ENCODE results near the gene PAN3.

The PAN3 gene

GRCh38 chr13:28218679-28219078 is 80.3 kb downstream of the PAN3 start:
- DNase-seq, result no peak

GRCh38 chr13:28219408-28220099 is 81.2 kb downstream of the PAN3 start:
- no peak for DNase-seq

- no peak for DNase-seq
Observed at GRCh38 chr13:28220166-28220565, 81.8 kb downstream of the PAN3 start.

- DNase-seq, result no peak
Observed at GRCh38 chr13:28229522-28230411, 91.4 kb downstream of the PAN3 start.

- DNase-seq, result no peak
Observed at GRCh38 chr13:28231642-28232041, 93.3 kb downstream of the PAN3 start.

DNA sequence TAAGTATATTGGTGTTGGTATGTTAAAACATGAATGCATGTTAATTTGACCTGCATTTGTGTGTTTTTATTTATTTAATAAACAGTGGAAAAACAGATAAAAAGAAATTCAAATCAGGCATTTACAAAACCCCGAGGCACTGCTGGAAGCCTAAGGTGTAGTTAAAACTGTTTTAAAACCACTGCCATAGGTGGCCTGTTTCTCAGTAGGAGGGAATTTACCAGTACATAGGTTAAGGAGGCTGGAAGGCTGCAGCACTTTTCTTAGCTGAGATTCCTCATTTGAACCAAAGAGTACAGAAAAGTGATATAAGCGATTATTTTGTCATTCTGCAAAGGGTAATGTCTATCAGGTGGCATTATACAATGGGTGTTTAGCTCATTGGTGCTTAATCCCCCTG is 99.6 kb downstream of the PAN3 start:
- no peak for DNase-seq

- no peak for DNase-seq
Observed at GRCh38 chr13:28239374-28239773, 101.0 kb downstream of the PAN3 start.

GRCh38 chr13:28245465-28245864 is 107.1 kb downstream of the PAN3 start:
- no peak for DNase-seq

GRCh38 chr13:28246891-28247290 is 108.5 kb downstream of the PAN3 start:
- no peak for DNase-seq

GRCh38 chr13:28248080-28248479 is 109.7 kb downstream of the PAN3 start:
- DNase-seq, result no peak

DNA sequence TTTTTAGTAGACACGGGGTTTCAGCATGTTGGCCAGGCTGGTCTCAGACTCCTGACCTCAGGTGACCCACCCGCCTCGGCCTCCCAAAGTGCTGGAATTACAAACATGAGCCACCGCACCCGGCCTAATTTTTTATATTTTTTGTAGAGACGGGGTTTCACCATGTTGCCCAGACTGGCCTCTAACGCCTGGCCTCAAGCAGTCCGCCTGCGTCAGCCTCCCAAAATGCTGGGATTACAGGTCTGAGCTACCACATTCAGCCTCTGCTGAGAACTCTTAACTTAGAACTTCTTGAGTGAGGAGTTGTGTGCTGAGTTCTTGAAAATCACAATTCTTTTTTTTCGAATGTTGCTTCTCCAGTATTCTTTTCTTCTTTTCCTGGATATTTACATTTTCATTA is 112.2 kb downstream of the PAN3 start:
- no peak for DNase-seq

DNA sequence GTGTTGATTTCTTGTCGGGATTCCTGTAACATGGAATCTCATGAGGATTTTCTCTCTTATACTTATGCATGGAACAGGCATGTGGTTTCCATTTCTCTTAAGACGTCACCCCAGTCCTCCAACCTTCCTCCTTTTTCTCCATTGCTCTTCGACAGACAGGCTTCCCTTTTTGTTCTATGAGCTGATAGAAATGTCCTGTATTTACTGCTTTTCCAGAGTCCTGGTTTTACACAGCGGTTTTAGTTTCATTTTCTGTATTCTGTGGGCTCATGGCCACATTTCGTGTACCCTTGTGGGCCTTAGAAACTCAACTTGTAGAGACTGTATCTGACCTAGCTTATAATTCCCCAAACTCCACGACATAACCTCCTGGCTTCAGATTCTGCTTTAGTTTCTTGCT is 113.1 kb downstream of the PAN3 start:
- no peak for DNase-seq

DNA sequence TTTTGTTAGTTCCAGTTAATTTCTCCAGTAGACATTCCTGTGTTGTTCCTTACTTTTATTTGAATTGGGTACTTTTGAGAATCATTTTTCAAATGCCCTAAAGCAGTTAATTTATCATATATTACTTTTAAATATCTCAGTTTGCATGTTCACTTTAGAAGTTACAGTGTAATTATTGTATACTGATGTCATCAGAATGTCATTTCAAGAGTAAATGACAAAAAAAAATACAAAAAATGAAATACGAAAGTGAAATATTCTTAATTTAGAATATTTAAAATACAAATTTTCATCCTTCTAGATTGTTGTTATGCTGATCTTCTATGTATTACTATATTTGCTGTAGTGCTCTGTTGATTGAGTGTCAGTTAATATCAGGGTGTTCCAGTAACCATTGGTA is 114.2 kb downstream of the PAN3 start:
- no peak for DNase-seq

GRCh38 chr13:28257305-28257704 is 119.0 kb downstream of the PAN3 start:
- no peak for DNase-seq

- DNase-seq, result no peak
Observed at GRCh38 chr13:28258417-28258816, 120.1 kb downstream of the PAN3 start.

DNA sequence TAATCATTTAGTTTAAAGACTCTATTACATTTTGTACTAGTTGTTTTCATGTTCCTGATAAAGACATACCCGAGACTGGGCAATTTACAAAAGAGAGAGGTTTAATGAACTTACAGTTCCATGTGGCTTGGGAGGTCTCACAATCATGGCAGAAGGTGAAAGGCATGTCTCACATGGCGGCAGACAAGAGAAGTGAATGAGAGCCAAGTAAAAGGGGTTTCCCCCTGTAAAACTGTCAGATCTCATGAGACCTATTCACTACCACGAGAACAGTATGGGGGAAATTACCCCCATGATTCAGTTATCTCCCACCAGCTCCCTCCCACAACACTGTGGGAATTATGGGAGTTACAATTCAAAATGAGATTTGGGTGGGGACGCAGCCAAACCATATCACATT is 129.2 kb downstream of the PAN3 start:
- no peak for DNase-seq

DNA sequence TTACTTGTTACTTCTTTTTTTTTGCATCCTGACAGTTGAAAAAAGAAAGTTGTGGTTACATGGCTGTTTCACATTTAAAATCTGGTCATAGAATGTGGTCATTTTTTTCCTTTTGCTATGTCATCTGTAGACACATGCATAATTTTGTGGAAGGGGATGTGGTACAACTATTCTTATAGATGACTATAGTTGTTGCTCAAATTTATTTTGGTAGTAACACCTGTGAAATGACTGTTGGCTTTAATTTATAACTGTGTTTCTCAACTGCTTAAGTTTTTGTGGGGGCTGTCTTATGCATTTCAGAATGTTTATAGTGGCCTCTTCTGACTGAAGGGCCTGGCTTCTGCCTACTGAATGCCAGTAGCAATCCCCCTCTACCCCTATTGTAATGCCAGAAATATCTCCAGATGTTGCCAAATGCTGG is 130.5 kb downstream of the PAN3 start:
- DNase-seq, result no peak

DNA sequence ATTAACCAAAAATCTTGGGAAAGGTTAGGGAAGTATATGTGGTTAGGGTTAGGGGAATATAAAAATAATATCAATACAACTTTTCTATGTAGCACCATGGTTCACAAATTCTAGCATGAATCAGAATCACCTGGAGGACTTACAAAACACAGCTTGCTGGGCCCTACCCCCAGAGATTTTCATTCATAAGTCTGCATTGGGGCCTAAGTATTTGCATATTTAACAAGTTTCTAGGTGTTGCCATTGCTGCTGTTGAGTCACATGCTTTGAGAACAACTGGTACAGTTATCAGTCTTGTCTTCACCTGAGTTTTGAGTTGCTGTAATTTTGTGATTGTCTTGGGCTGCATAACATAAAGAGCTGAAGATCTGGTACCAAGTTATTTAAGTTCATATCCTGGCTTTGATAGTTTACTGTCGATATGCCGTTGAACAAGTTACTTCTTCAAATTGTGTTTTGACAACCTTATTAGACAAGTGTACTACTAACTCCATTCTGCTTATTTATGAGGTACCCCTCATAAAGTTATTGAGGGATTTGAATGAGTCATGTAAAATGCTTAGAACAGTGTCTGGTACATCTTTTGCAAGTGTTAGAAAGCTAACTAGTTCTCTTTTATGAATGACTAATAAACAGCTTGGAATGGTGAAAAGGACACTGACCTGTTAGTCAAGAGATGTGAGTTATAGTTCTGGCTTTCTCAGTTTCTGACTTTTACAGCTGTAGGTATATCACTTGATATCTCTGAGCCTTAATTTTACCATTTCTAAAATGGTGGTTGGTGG is 132.9 kb downstream of the PAN3 start:
- DNase-seq, result no peak

DNA sequence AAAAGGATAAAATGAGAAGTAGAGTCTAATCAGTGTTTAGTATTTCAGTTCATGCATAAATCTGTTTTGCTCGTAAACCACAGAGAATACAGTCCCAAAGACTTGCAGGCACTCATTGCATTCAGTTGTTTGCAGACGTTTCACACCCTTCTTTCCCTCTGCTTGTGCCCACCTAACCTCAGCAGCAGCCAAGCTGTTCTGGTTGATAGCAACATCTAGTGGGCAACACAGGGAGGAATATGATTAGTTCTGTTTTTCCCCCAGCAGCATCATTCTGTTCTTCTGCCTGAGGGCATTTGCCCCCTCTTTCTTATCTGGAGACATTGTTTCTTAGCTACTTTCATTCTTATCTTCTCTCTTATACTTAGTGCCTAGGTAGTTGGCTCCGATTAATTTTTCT is 135.6 kb downstream of the PAN3 start:
- no peak for DNase-seq

- DNase-seq, result no peak
Observed at GRCh38 chr13:28282451-28282850, 144.1 kb downstream of the PAN3 start.

DNA sequence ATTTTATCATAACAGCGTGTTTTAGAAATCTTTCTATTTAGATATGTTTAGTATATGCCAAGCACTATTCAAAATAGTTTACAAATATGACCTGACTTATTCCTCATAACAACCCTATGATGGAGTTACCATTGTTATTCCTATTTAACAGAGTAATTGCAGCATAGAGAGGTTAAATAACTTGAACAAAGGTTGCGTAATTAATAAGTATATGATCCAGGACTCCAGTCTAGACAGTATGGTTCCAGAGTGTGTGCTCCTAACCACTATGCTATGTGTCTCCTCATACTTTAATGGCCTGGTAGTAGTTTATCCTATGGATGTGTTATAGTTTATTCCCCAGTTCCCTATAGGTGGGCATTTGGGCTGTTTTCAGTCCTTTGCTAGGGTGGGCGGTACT is 145.3 kb downstream of the PAN3 start:
- DNase-seq, result no peak

- no peak for DNase-seq
Observed at GRCh38 chr13:28286263-28286662, 147.9 kb downstream of the PAN3 start.
